Measurements from ENCODE around the gene ZNF276.
"Not testable (repeated sequence)": the region's sequence is repeated elsewhere in the genome, so short reads cannot be mapped to it uniquely, and the experiment has no call there.

DNA sequence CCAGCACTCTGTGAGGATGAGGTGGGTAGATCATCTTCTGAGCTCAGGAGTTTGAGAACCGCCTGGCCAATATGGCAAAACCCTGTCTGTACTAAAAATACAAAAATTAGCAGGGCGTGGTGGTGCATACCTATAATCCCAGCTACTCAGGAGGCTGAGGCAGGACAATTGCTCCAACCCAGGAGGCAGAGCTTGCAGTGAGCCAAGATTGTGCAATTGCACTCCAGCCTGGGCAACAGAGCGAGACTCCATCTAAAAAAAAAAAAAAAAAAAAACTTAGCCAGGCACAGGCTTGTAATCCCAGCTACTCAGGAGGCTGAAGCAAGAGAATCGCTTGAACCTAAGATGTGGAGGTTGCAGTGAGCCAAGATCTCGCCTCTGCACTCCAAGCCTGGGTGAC, 56.9 kb downstream of the ZNF276 start:
- not testable (repeated sequence) for TF ChIP-seq EZH2 (IDR thresholded peaks at IDR 0.05; ENCODE audit: low read length, missing control alignments)
- TF ChIP-seq, protein P1, sequence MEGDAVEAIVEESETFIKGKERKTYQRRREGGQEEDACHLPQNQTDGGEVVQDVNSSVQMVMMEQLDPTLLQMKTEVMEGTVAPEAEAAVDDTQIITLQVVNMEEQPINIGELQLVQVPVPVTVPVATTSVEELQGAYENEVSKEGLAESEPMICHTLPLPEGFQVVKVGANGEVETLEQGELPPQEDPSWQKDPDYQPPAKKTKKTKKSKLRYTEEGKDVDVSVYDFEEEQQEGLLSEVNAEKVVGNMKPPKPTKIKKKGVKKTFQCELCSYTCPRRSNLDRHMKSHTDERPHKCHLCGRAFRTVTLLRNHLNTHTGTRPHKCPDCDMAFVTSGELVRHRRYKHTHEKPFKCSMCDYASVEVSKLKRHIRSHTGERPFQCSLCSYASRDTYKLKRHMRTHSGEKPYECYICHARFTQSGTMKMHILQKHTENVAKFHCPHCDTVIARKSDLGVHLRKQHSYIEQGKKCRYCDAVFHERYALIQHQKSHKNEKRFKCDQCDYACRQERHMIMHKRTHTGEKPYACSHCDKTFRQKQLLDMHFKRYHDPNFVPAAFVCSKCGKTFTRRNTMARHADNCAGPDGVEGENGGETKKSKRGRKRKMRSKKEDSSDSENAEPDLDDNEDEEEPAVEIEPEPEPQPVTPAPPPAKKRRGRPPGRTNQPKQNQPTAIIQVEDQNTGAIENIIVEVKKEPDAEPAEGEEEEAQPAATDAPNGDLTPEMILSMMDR (conservative IDR thresholded peaks at IDR 0.05 in 1 of 2, IDR thresholded peaks at IDR 0.05 in 1 of 2; ENCODE audit: low read depth in 1 of 2, low read length in 2 of 2): not testable (repeated sequence)
